Stimulated activated CD8-positive, alpha-beta memory T cell treated with anti-CD3 and anti-CD28 coated beads, Interleukin-15, amount 100 ng/mL, for 1 hour (primary cell): ENCODE measurements around the gene SIAH3.

ENCODE experiments used
- DNase-seq: peaks from one replicate; pipeline ENCODE4 v3.0.0-alpha.2; 2020; ENCODE audit warnings: low read depth

Gene SIAH3

DNA sequence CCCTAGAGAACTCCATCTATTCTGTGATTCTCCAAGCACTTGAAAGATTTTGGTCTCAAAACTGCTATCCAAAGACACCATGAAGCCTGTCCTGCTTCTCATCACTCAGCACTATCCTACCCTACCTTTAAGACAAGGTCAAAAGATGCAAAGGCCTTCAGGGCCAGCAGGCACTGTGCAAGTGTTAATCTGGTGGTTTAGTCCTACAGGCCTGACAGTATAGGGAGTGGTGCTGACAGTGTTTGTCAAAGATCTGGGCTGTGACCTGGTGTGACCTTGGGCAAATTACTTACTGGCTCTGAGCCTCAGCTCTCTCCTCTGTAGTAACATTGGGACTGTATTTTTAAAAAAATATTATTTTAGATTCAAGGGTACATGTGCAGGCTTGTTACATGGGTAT, 28.0 kb downstream of the SIAH3 start:
- DNase-seq, result no peak

GRCh38 chr13:45821811-45822210, 29.7 kb downstream of the SIAH3 start:
- no peak for DNase-seq

DNA sequence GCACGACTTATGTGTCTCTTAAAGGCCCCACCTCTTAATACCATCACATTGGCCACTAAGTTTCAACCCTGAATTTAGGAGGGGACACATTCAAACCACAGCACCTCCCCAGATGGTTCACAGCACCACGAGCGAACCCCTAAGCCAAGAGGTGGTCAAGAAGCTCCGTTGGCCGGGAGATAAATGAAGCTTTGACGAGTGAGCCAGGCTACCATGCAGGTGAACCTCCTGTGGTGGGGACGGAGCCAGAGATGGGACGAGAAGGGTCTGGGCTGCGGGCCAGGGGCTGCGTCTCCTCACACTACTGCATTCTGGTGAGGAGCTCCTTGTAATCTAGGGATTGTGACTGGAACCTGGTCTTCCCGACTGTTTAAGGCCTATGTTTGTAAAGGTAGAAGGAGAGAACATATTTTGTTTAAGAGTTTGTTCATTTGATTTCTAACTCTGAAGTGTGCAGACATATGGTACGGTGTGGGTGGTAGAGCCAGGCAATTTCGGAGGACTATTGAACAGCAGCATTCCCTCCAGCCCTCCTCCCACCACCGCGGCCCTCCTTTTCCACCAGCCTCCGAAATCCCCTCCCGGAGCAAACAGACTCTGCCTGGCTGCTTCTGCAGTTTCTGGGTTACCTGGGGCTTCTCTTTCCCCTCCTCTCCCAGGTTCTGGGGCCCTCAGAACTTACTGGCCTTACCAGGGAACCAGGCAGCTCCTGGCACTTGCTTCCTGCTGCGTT, 31.3 kb downstream of the SIAH3 start:
- DNase-seq, result no peak

DNA sequence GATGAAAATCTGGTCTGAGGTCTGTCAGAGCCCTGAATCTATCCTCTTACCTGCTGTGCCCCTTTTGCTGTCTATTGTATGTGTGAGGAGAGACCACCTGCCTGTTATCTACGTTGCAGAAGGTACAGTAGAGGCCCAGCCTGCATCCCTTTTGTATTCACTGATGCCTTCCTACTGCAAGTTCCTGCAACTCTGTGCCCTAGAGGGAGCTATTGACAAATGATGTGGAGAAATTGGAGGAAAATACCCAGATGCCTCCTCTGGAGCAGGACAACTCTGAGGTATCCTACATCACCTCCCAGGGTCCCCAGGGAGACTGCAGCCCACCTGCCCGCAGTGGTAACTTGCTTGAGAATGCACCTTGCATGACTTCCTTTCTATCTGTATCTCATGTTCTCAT, 33.7 kb downstream of the SIAH3 start:
- no peak for DNase-seq

- no peak for DNase-seq
These were observed 35.1 kb downstream of the SIAH3 start for GRCh38 chr13:45816427-45816826.

- no peak for DNase-seq
These were observed 38.7 kb downstream of the SIAH3 start for GRCh38 chr13:45812695-45813372.

DNA sequence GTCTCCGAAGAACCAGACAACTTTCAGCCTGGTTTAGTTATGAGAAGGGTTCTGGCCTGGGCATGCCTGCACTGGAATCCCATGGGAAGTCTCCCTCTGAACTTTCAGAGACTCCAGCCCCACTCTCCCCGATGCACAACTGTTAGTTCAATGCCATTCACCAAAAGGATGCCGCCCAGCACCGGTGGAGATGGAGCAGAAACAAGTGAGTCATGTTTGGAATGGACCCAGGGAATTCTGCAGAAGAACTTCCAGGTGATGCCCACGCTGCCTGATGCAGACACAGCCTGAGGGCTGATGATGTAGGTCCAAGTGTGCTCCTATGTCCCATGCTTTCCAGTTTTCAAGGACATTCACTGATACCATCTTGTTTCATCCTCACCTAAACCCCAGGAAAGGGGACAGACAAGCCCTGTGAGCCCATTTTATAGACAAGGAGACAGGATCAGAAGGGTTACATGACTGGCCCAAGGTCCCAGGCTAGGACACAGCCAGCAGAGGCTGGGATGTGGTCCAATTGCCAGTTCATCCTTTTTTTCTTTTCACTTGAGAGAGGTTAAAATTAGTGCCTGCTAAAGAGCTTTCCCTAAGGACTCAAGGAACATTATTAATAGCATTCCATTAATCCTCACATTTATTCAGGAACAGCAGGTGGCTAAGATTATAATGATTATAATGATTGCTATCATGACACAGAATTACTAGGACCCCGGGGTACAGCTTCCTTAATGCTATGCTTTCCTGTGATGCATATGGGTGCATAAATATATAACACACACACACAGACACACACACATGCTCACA, 39.5 kb downstream of the SIAH3 start:
- DNase-seq, result no peak

GRCh38 chr13:45809801-45810394, 41.7 kb downstream of the SIAH3 start:
- DNase-seq, result no peak

DNA sequence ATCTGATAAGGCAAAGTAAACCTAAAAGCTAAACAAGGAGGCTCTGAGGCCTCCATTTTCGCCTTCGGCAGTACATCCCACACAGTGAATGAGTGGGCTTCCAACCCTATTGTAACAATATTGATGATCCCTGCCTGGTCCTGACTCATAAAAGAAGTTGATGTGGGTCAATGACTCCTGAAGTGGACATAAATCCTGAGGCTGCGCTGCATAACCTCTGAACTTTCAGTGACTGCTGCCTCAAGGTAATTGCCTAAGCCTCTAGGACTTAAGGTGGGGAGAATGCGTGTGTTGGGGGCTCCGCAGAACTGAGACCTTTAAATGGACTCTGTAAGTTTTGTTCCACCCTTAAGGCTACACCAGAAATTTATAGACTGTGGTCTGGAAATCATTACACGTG, 42.6 kb downstream of the SIAH3 start:
- DNase-seq, result no peak

GRCh38 chr13:45807520-45808099, 43.9 kb downstream of the SIAH3 start:
- DNase-seq, result no peak

GRCh38 chr13:45800485-45800884, 51.1 kb downstream of the SIAH3 start:
- DNase-seq, result no peak

GRCh38 chr13:45799451-45799850, 52.1 kb downstream of the SIAH3 start:
- DNase-seq, result no peak

DNA sequence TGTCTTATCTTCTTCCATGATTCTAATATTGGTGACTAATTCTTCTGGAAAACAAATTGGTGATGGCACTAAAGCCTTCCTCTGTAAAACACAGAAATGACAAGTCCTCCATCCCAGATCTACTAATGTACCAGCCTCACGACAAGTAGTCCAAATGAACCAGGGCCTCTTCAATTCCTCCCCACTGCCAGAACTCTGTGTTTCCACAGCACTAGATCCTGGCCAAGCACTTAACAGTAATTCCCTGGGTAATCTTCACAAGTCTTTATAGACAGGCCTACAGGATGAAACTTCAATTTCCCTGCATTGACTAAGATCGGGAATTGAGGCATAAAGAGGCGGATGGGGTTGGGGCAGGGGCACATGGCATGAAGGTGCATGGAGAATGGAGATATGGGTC, 52.7 kb downstream of the SIAH3 start:
- no peak for DNase-seq

DNA sequence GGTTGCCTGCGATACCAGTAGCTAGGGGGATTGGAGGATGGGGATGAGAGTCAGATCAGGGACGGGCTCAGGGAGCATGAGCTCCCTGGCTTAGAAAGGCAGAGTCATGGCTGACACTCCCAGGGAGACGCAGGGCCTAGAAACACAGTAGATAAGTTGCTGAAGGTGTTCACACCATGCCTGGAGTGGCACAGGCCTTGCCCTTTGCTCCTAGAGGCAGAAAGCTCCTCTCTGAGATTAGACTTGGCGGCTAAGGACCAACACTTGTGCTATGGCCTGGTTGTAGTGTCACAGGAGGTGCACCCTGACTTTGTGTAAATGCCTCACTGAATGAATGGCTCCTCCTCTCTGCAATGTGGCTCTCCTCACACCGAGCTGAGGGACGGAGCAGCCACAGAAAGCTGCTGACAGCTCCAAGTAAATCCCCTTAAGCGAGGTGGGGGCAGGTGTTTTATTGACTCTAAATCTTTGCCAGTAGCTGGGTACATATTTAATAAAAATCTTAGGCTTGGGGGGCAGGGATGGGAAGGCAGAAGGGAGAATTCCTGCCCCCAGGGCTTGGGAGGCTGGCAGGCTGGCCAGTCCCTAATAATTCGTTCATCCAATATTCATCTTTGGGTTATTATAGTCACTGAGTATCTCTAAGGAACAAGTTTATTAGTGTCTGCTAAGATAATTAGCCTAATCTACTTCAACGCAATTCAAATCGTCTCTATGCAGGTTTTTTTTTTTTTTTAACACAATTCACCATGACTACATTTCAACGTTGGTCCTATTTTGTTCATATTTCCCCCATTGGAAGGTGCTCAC, 54.9 kb downstream of the SIAH3 start:
- DNase-seq, result no peak

DNA sequence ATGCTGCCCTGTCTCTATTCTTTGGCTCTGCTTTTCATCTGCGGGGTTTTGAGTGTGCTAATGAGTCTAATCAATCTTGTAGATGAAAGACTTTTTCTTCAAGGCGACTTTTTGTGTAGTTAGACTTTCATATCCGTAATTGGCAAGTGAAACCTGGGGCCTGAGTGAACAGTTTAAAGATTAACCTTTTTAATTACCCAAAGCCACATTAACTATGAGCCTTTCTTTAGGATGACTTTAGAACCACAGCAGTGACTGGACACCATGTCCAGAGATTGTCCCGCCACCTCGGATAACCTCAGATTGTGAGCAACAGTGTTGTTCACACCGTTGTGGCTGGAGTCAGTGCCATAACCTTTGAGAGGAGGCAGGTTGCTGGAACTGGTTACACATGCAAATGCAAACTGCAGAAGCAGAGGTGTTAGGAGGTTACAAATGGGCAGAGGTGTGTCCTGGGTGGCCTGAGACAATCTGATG, 58.7 kb downstream of the SIAH3 start:
- no peak for DNase-seq

GRCh38 chr13:45788011-45788410, 63.5 kb downstream of the SIAH3 start:
- DNase-seq, result no peak

- no peak for DNase-seq
These were observed 64.2 kb downstream of the SIAH3 start for GRCh38 chr13:45787346-45787745.

DNA sequence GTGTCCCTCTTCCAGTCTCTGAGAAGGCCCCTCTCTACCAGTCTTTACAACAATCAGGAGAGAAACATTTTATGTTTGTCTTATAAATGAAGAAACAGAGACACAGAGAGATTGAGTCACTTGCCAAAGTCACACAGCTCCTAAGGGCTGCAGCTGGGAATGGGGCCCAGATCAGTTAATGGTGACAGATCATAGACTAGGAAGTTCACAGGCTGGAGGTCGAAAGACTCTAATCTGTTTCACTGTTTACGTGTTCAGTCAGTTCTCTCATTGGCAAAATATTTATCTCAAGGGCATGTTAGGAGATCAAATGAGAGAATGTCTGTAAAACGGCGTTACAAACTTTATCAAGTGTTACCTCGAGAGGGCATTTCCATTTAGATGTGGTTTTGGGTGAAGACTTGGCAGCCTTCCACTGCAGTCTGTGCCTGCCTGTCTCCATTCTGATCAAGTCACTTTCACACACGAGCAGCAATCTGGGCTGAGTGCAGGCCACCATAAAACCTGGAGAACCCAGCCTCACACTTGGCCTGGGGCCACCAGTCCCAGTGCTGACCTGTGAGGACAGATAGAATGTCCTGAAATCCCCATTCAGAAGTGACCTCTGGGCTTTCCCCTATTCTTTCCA, 65.1 kb downstream of the SIAH3 start:
- no peak for DNase-seq

- DNase-seq, result no peak
These were observed 66.5 kb downstream of the SIAH3 start for GRCh38 chr13:45784755-45785675.
